T-helper 17 cell (primary cell): ENCODE results near the gene OSGIN1. TPM values are rescaled to one million over a fixed set of nuclear protein-coding genes. Genes with fewer than 3 reads are reported as not detected.

Experiments used
- ATAC-seq: fragments of 150-1000 bp; cut with Tn5 transposase; 2 replicates; pipeline ENCODE4 v1.10.0; 2021; ENCODE audit warnings: mild to moderate bottlenecking, moderate library complexity
- DNase-seq, 3 donors: peaks; one replicate each; pipeline versions ENCODE4 v3.0.0 to v3.0.0-alpha.2; 2020 to 2021
- H3K9me3 ChIP-seq: one replicate; pipeline ENCODE4 v1.7.0; 2013; ENCODE audit warnings: low read length, mild to moderate bottlenecking; ENCODE audit not compliant: control insufficient read depth, poor library complexity, severe bottlenecking
- H3K27ac Mint-ChIP-seq: one replicate; pipeline ENCODE4 v1.8.0; 2022; ENCODE audit warnings: mild to moderate bottlenecking, moderate library complexity, mixed read lengths
- H3K27me3 Mint-ChIP-seq: one replicate; pipeline ENCODE4 v1.8.0; 2022; ENCODE audit warnings: mixed read lengths
- H3K36me3 Mint-ChIP-seq: one replicate; pipeline ENCODE4 v1.8.0; 2022; ENCODE audit warnings: low read depth, mixed read lengths
- H3K4me1 Mint-ChIP-seq: one replicate; pipeline ENCODE4 v1.8.0; 2022; ENCODE audit warnings: mild to moderate bottlenecking, mixed read lengths
- H3K4me3 Mint-ChIP-seq: one replicate; pipeline ENCODE4 v1.8.0; 2022; ENCODE audit warnings: mild to moderate bottlenecking, moderate library complexity, mixed read lengths
- total RNA-seq, 4 donors: library from RNA in 2 of 4; stranded (reverse) in 2 of 4; gene quantifications; one replicate each; pipeline ENCODE4 v1.2.3 and lab custom pipeline; 2022 to 2026

Gene OSGIN1
- total RNA-seq, 2 donors from 2014 or later = 1.1 to 1.4 TPM

DNA sequence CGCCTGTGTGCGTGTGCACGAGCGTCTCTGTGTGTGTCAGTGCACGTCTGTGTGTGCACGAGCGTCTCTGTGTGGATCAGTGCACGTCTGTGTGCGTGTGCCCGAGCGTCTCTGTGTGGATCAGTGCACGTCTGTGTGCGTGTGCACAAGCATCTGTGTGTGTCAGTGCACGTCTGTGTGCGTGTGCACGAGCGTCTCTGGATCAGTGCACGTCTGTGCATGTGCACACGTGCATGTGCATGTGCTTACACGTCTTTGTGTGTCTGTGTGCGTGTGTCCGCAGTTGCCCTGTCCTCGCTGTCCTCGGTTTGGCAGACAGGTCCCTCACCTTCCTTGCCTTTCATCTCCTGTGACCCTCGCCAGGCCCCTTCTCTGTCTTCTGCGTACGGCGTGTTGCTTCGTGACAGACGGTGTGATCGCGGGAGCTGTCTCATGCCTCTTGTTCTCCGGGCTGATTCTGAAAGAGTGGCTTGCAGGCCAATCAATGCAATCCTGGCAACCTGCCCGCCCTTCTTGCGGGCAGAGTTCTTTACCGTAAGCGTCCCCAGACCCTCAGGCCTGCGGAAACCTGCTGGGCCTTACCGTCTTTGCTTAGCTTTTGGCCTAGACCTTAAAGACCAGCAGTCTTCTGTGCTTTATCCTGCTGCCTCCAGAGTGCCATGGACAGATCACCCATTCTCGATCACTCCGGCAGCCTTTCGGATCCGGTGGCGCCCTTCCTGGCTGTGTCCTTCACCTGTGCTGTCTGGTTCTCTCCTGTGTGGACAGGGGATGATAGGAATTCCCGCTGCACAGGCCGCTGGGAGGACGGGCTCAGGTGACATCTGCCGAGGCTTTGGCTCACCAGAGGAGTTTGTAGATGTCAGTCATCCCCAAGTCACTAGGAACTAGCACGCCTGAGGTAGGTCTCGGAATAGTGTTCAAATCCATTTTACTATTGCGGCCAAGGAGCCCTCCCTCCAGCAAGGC is 35.6 kb upstream of the OSGIN1 start:
- ATAC-seq (no peak), DNase-seq (no peak)
- Mint-ChIP-seq H3K27ac (no peak overlapping the region), H3K36me3 (peaks cover 8% of the 10 kb centered on the region), H3K4me1 (peaks cover 9% of the 10 kb centered on the region), H3K27me3 (no peaks in the 10 kb centered on the region), H3K4me3 (no peak overlapping the region)
- H3K9me3 ChIP-seq = no peaks in the 10 kb centered on the region

GRCh38 chr16:83920894-83921491 is 32.0 kb upstream of the OSGIN1 start:
- peaks cover 10% of the 10 kb centered on the region for H3K36me3 Mint-ChIP-seq
- peaks cover 15% of the 10 kb centered on the region for H3K4me1 Mint-ChIP-seq
- H3K27me3 Mint-ChIP-seq = no peaks in the 10 kb centered on the region
- DNase-seq = no peak
- ATAC-seq = no peak
- no peak overlapping the region for H3K4me3 Mint-ChIP-seq
- no peaks in the 10 kb centered on the region for H3K9me3 ChIP-seq
- H3K27ac Mint-ChIP-seq = no peak overlapping the region

DNA sequence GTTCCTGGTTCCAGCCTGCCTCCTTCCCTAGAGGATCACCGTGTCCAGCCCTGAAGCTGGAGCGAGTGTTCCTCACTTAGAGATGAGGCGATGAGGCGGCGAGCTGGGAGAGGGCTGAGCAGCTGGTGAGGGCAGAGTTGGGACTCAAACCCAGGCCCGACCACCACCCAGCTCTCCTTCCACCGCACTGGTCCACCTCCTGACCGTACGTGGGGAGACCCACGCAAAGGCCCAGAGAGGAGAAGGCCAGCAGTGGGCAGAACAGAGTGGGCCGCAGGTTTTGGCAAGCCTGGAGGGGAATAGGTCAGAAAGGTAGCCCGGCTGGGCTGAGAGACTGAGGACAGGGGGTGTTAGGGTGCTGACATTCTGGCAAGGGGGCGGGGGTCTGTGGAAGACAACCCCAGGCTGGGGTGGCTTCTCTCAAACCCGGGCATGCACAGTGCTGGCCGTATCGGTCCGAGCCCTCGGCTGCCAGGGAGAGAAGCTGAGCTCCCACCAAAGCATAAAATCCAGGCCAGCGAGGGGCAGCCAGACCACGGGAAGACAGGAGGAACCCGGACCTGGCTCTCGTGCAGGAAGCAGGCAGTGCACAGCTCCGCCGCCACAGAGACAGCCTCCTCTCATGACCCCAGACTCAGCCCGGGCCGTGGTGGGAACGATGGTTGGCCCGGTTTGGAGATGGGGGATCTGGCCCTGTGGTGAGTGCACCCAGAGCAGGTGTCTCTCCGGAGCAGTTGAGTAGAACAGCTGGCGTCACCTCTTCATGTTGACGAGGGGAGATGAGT is 29.3 kb upstream of the OSGIN1 start:
- ATAC-seq = no peak
- DNase-seq = no peak
- H3K4me1 Mint-ChIP-seq = peaks cover 18% of the 10 kb centered on the region
- H3K36me3 Mint-ChIP-seq = peaks cover 7% of the 10 kb centered on the region
- H3K4me3 Mint-ChIP-seq = no peak overlapping the region
- H3K27ac Mint-ChIP-seq = no peak overlapping the region
- H3K9me3 ChIP-seq = no peaks in the 10 kb centered on the region
- H3K27me3 Mint-ChIP-seq = no peaks in the 10 kb centered on the region

DNA sequence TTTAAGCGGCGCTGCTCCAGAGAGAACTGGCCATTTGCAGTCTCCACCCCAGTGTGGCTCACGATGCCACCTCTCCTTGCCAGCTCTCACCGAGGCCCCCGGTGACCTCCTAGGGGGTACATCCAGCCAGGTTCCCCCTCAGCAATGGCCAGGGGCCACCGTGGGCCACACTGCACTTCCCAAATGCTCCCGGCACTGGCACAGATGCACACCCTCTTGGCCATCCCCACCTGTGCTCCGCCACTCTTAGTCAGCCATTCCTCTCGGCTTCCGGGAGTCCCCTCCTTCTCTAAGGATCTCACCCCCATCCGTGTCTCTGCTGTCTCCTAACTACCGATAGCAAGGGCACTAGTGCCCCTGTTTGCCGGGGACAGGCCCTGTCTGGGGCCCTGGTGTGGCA is 28.4 kb upstream of the OSGIN1 start:
- no peaks in the 10 kb centered on the region for H3K9me3 ChIP-seq
- DNase-seq (no peak), ATAC-seq (no peak)
- H3K4me3 Mint-ChIP-seq = no peak overlapping the region
- no peaks in the 10 kb centered on the region for H3K27me3 Mint-ChIP-seq
- peak overlapping the region; percentile 9 for H3K27ac Mint-ChIP-seq
- peaks cover 13% of the 10 kb centered on the region for H3K4me1 Mint-ChIP-seq
- H3K36me3 Mint-ChIP-seq = peaks cover 6% of the 10 kb centered on the region

GRCh38 chr16:83925095-83925905 is 27.7 kb upstream of the OSGIN1 start:
- H3K36me3 Mint-ChIP-seq = peaks cover 6% of the 10 kb centered on the region
- H3K27ac Mint-ChIP-seq = peak overlapping the region; percentile 9
- no peak overlapping the region for H3K4me3 Mint-ChIP-seq
- H3K9me3 ChIP-seq = no peaks in the 10 kb centered on the region
- ATAC-seq (no peak), DNase-seq (no peak)
- peaks cover 13% of the 10 kb centered on the region for H3K4me1 Mint-ChIP-seq
- no peaks in the 10 kb centered on the region for H3K27me3 Mint-ChIP-seq

DNA sequence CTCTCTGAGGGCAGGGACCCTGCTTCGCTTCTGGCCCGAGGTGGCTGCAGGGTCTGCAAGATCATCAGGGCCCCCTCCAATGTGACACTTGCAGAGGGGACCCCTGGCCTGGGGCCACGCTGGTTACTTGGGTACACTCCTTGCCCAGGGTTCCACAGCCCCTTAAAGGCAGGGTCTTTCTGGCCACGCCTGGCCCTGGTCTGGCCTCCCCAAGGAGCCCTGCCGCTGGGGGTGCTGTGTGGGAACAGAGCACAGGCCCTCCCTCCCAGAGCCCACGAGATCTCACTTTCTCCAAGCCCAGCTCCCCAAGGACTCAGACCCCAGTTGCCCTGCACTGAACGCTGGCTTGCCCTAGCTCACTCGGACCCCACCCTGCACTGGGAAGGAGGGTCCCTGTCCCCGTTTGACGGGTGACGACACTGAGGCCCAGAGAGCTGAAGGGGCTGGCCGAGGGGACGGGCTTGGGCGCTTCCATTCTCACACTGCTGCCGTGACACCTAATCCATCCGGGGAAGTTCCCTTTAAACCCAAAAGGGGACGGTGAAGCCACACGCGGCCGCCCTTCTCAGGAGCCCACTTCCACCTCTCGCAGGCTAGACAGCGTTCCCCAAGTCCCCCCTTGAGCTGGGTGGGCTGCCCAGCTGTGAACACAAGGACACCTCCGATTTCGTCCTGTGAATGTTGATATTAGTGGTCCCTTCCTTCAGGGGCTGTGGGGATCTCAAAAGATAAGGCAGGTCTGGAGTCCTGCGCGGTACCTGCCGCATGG is 26.9 kb upstream of the OSGIN1 start:
- H3K4me1 Mint-ChIP-seq = peaks cover 12% of the 10 kb centered on the region
- peaks cover 3% of the 10 kb centered on the region for H3K36me3 Mint-ChIP-seq
- no peak overlapping the region for H3K27ac Mint-ChIP-seq
- ATAC-seq = peak; percentile 12
- H3K27me3 Mint-ChIP-seq = no peaks in the 10 kb centered on the region
- no peak for DNase-seq
- H3K9me3 ChIP-seq = no peaks in the 10 kb centered on the region
- no peak overlapping the region for H3K4me3 Mint-ChIP-seq

DNA sequence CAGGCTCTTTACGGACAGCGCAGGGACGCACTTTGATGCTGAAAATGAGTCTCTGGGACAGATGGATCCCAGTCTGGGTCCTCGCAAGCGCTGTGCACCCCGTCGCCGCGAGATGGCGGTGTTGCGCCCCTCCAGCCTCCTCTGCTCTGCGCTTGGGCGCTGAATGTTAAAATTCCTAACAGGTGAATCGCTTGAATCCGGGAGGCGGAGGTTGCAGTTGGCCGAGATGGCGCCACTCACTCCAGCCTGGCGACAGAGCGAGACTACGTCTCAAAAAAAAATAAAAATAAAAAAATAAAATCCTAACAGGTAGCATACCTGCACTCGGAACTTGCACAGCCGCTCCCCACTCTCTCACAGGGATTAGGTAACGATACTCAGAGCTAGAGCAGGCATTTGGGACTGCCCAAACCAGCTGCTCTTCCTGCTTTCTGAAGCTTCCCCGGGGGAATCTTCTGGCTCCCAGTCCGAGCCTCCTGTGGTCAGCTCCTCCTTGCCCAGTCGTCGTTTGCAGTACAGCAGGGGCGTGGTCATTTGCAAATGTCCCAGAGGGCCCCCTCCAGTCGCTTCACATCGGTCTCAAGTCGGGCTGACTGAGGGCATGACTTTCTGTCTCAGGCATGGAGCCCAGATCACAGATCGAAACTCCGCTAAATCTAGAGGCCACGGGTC is 26.2 kb upstream of the OSGIN1 start:
- H3K27me3 Mint-ChIP-seq = no peaks in the 10 kb centered on the region
- ATAC-seq (peak; percentile 80), DNase-seq (peak; percentile 22 to 49 (median 33))
- peaks cover 3% of the 10 kb centered on the region for H3K36me3 Mint-ChIP-seq
- H3K4me1 Mint-ChIP-seq = peaks cover 12% of the 10 kb centered on the region
- H3K4me3 Mint-ChIP-seq = no peak overlapping the region
- no peak overlapping the region for H3K27ac Mint-ChIP-seq
- H3K9me3 ChIP-seq = no peaks in the 10 kb centered on the region

DNA sequence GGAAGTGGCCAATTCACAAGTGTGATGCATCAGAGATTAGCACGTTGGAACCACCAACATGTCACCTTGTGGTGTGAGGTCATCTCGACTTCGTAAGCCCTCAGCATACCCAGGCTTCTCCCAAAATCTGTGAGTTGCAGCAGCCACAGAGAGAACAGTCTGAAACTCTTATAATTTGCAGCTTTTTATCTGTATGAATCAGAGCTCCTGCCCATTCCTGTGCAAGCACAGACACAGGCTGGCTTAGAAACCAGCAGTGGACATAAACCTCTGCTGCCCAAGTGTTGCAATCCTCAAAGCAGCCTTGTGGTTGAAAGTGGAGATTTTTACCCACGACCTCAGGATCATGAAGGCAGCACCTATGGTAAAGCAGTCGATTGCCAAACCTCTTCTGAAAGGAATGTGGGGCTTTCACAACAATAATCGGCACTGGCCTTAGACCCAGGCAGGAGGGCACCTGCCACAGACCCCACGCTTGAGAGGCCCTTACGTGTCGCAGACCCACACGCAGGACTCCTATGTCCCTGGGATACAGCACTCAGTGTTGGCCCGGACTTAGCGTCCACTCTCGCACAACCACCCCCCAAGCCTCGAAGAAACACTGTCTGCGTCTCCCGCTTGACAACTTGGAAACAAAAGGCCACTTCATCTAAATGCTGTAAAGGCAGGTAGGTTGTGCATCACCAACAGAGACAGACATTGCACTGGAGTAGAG is 24.5 kb upstream of the OSGIN1 start:
- H3K9me3 ChIP-seq = no peaks in the 10 kb centered on the region
- ATAC-seq (no peak), DNase-seq (no peak)
- H3K4me1 Mint-ChIP-seq = peaks cover 12% of the 10 kb centered on the region
- no peak overlapping the region for H3K27ac Mint-ChIP-seq
- no peak overlapping the region for H3K4me3 Mint-ChIP-seq
- H3K36me3 Mint-ChIP-seq = peaks cover 3% of the 10 kb centered on the region
- H3K27me3 Mint-ChIP-seq = no peaks in the 10 kb centered on the region

- no peaks in the 10 kb centered on the region for H3K9me3 ChIP-seq
- peaks cover 1% of the 10 kb centered on the region for H3K36me3 Mint-ChIP-seq
- H3K4me1 Mint-ChIP-seq = peaks cover 11% of the 10 kb centered on the region
- no peak for DNase-seq
- no peak for ATAC-seq
- H3K27me3 Mint-ChIP-seq = peaks cover 4% of the 10 kb centered on the region
- H3K27ac Mint-ChIP-seq = no peak overlapping the region
- H3K4me3 Mint-ChIP-seq = no peak overlapping the region
Measured at GRCh38 chr16:83929811-83930555, 23.1 kb upstream of the OSGIN1 start.

- no peak for DNase-seq
- H3K4me1 Mint-ChIP-seq = peaks cover 6% of the 10 kb centered on the region
- no peak overlapping the region for H3K27ac Mint-ChIP-seq
Measured at GRCh38 chr16:83930730-83931500, 22.1 kb upstream of the OSGIN1 start.

More at GRCh38 chr16:83930730-83931500, 22.1 kb upstream of the OSGIN1 start:
- Mint-ChIP-seq H3K27me3 (peaks cover 8% of the 10 kb centered on the region), H3K4me3 (no peak overlapping the region), H3K36me3 (peaks cover 4% of the 10 kb centered on the region)
- no peak for ATAC-seq
- H3K9me3 ChIP-seq = no peaks in the 10 kb centered on the region
